ENCODE results near the gene RPS6KA2.

The RPS6KA2 gene

DNA sequence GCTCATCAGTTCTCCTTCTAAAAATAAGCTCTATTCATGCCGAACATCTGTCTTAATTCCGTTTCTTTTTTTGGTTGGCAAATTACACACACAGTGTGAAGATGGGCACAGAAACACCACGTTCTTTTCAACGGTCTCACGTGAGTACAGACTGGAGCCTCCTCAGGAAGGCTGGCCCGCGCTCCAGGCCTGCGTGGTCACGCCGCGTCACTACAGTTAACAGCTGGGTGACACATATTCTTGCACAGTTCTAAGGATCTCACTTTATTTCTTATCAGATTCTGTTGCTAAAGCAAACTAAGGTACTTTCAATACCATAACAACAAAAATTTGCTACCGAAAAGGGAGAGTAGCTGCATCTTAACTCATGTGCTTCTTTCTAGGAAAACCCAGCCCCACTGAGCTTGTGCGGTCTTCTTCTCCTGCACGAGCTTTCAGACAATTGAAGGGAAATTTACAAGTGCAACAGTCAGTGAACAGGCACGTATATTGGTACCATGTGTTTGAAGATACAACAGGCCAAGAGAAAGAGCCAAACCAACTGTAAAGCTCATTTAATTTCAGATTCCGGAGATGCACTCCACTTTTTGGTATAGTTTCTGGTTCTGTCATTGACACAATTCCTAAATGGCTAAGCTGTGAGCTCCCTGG lies 188.7 kb downstream of the RPS6KA2 start:
- no peak for DNase-seq

DNA sequence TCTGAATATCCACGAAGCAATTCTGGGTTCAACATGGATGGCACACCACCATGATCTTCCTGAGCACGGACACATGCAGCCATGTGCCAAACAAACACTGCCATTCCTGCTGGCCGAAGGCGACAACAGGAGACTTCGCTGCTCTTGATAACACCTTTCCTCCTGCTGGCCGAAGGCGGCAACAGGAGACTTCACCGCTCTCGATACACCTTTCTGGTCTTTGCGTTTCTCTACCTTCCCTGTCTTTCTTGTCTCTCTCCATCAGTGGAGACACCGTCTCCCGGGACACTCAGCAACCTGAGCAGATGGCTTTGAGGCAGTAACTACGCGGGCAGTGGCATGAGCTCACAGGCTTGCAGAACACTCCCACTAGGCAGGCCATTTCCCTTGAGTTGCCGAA lies 189.4 kb downstream of the RPS6KA2 start:
- no peak for DNase-seq

DNA sequence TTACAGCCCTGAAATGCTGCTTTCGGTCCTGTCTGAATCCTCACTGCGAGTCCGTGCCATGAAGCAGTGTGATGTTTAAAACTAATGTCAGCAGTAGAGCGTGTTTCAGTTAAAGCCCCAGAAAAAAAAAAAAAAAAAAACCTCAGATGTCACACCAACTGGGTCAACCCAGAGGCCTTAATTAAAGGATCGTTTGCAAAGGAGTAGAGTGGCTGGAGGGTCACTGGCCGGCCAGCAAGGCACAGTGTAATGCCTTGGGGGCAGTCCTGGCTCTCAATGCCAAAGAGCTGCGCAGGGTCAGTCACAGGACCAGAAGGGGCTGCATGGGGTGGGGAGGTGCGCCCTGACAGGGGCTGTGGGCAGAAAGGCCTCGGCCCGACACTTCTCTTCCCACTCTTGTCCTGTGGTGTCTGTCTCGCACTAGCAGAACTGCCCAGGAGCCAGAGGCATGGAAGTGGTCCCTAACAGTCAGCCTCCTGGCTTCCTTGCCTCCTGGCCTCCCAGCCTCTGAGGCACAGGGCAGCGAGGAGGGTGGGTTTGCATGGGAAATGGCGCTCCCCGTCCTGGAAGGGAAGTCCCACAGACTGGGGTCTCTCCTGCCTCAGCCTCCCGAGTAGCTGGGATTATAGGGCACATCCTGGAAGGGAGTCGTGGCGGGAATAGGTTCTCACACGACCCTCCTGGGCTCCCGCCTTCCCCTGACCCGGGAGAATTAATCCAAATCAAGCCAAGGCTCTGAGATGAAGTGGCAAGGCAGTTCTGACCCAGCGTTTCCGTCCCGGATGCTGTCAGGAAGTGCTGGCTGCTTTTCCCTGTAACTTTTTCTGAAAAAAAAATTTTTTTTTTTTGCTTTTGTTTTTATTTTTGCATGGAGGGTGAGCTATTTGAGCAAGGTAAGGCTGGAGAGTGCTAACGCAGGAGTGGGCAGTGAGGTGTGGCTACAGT lies 190.6 kb downstream of the RPS6KA2 start:
- DNase-seq, result no peak

DNA sequence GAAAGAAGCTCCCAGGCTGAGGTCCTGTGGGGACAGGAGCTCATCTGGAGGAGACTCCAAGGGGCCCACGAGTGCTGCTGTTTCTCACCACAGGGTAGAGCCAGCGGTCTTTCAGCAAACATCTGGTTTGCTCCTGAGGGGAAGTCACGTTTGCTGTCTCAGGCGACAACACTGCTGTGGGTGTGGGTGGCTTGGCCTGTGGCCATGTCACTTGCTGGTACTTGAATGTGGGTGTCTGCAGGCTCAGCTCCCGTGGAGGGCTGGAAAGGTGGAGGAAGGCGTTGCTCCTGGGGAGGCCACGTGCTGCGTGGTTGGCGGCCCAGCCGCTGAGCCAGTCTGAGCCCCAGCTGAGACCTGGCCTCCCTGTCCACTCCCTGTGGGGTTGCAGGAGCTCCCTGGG lies 191.5 kb downstream of the RPS6KA2 start:
- peak; percentile 7 to 42 for DNase-seq

DNA sequence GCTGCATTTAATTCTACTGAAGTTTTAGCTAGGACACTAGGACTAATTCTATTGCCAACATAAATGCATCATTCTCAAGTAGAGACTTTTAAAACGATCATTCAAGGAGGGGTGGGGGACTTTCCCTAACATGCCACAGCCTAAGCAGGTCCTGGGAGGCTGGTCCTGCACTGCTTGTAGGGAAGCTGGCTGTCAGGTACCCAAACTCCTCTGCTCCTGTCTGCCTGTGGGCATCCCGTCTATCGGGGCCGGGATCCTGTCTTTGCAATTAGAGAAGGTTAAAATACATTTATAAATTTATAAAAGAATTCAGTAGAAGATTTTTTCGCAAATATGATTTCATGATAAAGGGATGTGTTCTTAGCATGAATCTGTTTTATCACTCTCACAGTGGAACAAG lies 192.7 kb downstream of the RPS6KA2 start:
- DNase-seq, result no peak

DNA sequence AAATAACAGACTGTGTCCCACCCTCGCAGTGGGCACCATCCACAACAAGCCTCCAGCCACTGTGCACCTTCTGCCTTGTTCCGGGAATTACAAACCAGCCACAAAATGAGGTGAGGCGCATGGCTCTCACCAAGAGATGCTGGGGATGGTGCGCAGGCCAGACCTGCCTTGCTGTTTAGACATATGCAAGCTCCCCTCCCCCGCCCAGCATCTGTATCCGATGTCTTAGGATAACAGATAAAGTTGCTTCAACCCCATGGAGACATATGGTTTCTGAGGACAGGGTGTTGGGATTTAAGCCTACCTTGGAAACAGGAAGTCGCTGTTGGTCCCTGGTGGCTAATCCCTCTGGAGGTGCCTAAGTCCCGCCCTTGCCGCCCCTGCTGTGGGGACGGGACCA lies 194.0 kb downstream of the RPS6KA2 start:
- DNase-seq, result no peak

DNA sequence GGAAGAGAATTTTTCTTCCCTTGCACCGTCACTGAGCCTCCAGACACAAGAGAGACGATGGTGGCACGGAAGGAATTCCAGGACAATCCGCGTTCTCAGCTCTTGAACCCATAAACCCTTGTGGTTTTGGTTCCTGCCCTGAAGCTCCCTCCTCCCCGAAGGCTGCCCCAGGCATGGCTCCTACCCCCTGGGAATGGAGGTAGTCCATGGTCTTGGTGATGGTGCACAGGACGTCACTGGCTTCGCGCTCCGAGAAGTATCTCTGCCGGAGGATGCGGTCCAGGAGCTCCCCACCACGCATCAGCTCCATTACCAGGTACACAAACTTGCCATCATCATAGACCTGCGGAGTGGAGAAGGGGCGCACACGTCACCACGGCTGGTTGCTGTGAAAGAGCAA lies 196.8 kb downstream of the RPS6KA2 start:
- no peak for DNase-seq

DNA sequence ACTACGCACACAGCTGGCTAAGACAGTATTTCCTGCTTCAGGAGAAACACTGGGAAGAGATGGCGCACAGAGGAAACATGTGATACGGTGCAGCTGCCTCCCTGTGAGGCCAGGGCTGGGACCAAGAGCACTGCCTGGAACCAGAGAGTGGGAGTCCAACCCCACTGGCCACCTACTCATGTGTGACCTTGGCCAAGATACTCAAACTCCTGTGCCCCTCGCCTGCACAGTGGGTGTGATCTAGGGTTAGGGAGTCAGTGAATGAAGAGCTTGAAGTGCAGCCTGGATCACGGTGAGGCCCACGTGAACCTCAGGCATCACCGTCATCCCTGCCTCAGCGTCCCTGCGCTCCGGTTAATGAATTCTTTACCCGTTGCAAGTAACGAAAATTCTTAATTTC lies 202.6 kb downstream of the RPS6KA2 start:
- DNase-seq, result no peak

DNA sequence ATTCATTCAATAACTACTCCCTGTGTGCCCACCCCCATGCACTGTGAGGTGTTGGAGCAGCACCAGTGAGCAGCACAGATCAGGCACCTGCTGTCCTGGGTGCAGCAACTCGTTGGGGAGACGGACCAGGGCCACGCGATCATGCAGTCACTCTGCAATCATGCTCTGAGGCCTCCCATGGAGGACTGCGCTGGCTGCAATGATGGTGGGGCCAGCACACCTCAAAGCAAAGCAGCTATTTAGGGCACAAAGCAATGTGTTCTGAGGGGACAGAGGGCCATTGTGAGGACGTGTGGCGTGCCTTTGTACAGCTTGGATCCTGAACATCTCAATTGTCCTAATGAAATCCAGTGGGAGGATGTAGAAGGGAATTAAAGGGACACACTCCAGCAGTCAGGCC lies 203.3 kb downstream of the RPS6KA2 start:
- no peak for DNase-seq

DNA sequence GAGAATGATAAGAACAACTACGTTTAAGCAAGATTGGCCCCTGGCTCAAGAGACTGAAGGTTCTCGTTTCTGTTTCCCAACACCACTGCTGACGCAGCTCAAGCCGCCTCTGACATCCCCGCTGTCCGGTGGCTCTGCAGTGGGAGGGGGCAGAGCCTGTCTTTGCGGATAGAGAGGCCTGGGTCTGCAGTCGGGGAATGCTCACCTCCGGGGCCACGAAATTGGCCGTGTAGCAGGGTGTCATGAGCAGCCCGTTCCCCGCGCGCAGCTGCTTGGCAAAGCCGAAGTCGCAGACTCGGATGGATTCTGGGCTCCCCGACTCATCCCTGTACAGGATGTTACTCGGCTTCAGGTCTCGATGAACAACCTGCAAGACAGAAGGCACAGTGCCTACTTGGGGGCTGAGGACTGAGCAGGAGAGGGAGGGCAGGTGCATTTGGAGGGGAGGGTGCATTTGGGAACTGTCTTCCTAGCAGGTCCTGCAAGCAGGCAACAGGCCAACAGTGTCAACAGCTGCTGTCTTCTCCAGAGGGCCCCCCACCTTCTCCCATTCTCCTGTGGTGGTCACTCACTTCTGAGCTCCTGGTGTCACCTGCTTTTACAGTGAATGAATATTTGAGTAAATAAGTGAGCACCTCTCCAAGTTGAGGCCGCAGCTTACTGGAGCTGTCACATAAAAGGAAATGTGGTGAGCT lies 203.9 kb downstream of the RPS6KA2 start:
- DNase-seq, result no peak

DNA sequence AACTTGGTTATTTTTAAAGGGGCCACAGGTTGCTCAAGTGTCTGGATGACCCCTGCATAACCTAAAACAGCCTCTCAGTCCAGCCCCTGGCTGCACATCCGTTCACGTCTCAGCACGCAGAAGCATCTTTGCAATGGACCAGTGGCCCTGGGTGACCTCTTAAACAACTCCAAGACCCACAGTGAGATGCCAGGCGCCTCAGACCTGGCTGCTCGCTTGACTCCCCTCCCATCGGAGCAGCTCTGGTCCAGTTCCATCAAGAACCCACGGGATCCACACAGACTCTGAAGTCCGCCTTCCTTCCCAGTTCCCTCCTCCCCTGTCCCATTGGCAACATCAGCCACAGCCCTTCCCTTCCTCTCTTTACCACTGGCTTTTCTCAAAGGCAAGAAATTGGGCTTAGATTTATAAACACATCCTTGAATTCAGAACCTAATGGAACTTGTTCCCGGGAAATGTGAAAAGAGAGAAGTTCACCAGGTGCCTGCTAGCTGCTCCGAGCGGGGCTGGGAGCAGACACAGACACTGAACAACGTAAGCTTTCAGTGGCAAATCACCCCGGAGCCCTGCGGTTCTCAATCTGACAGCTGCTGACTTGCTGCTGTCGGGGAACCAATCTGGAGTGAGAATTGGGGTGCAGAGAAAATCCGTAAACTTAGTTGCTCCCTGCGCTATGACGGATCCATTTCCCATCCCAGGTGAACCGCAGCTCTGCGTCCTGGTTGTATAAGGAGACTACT lies 204.7 kb downstream of the RPS6KA2 start:
- DNase-seq, result no peak

DNA sequence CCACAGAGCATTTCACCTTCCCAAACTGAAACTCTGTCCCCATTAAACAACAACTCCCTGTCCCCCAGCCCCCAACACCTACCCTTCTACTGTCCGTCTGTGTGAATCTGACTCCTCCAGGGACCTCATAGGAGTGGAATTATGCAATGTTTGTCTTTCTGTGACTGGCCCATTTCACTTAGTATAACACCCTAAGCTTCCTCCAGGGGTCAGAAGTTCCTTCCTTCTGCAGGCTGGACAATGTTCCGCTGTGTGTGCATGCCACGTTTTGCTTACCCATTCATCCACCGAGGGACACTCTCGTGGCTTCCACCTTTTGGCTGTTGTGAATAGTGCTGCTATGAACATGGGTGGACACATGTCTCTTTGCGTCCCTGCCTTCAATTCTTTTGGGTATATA lies 206.7 kb downstream of the RPS6KA2 start:
- DNase-seq, result peak; percentile 12 to 34

DNA sequence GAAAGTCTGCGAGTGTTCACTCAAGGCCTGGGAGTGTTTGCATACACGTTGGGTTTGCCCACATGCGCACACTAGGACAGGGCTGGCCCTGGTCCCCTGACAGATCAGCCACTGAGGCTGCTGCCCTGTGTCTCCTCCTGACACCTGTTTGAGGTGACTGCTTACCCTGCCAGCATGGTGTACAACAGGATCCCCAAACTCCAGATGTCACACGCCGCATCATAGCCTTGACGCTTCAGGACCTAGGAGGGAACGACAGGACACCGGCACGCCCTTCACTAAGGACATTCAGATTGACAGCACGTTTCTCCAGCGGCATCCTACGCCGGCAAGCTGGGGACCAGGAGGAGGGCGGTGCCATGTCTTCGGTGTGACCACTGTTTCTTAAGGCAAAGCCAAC lies 207.3 kb downstream of the RPS6KA2 start:
- DNase-seq, result no peak

DNA sequence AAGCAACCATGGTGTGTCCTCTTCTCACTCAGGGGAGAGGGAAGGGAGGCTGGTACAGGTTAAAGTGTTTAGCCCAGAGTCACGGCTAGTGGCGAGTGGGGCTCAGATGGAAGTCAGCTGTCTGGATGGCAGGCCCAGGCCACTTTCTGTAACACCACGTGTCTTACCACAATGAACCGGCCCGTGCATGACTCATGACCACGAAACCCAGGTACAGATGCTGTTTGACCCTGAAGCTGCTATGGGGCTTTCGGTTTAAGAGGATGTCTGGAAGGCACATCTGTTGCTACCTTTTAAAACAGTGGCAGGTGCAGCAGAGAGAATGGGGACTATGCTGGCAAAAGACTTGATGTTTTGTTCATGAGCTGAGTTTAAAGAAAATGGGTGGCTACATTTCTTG lies 207.8 kb downstream of the RPS6KA2 start:
- no peak for DNase-seq

DNA sequence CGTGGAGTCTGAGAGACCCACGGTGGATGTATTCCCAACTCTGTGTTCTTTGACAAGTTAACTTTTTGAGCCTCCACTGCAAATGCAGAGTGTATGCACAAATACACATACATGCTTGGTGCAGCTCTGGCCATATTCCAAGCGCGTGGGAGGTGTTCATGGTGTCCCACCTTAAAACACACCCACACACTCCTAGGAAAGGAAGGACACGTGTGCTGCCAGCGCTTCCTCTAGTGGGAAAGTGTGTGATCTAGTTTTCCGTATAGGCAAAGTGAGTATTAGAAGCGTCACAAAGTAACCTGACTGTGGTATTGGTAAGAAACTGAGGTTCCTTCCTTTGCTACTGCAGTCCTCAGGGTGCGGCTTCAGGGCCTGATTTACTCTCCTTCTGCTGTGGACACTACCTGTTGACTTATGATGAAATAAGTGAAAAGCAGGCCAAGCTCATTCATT lies 208.3 kb downstream of the RPS6KA2 start:
- DNase-seq, result no peak

DNA sequence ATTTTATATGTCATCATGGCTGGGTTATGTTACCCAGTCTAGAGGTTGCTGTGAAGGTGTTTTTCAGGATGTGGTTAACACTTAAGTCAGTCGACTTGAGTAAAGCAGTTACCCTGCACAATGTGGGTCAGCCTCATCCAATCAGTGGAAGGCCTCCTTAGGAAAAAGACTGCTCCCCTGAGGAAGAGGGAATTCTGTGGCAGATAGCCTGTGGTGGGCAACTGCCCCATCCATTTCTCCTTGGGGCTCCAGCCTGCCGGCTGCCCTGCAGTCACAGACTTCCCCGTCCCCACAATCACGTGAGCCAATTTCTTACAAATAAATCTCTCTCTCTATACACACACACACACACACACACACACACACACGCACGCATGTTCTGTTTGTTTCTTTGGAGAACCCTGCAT lies 209.8 kb downstream of the RPS6KA2 start:
- no peak for DNase-seq

DNA sequence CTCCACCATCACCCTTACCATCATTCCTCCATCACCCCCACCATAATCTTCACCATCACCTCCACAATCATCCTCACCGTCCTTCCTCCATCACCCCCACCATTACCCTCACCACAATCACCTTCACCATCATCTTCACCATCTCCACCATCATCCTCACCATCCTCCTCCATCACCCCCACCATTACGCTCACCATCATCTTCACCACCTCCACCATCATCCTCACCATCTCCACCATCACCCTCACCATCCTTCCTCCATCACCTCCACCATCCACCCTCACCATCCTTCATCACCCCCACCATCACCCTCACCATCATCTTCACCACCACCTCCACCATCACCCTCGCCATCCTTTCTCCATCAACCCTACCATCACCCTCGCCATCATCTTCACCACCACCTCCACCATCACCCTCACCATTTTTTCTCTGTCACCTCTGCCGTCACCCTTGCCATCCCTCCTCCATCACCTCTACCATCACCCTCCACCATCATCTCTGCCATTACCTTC lies 211.2 kb downstream of the RPS6KA2 start:
- no peak for DNase-seq

DNA sequence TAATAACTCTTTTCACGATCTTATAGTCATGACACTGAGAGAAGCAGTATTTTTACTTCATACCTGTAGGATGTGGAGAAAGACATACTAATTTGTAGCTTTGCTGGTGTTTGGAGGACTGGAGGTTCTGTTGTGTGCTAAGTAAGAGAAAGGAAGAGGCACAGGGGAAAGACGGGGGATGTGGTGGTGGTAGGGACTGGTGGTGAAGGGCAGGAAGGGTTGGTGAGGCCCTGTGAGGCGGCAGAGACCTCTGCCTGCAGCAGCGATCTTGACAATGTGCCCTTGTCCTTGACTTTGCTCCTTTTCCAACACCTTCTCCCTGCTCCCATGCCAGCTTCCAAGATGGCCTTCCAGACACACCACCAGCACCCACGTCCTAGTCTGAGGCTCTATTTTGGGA lies 211.7 kb downstream of the RPS6KA2 start:
- no peak for DNase-seq

DNA sequence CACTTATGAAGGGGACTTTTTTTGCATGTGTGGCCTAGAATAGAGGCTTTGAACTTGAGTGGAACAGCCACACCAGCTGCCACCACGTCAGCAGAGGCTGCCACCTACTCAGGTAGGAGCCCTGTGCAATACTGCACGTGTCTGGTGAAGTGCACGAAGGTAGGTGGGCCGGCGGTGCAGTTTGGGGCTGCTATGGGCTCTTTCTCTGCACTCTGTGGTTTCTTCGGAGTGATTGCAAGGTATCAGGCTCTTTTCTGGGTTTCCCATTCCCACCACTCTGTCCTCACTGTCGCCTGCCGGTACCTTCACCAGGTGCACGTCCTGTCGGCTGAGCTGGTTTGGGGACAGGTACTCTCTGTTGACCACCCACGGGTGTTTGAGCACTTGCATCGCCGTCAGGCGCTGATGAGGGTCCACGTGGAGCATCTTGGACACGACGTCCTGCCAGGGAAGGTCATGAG lies 213.5 kb downstream of the RPS6KA2 start:
- no peak for DNase-seq

DNA sequence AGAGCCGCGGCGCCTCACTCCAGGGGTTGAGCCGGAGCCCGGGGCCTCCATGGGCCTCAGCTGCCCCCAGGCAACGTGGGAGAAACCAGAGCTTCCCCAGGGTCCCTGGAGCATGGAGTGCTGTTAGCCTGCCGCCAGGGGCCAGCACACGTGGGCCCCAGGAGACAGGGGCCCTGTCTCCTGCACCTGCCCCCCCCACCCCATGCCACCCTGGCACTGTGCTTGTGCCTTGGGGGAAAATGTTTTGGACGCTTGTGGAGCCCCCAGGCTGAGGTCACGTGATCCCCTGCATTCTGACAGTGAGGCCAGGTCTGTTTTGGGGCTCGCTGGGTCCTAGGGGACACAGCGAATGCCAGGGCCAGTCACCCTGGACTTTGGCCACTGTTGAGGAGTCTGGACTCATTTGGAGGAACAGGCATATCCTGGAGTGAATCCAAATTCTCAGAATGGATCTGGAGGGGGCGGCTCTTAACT lies 214.1 kb downstream of the RPS6KA2 start:
- no peak for DNase-seq

DNA sequence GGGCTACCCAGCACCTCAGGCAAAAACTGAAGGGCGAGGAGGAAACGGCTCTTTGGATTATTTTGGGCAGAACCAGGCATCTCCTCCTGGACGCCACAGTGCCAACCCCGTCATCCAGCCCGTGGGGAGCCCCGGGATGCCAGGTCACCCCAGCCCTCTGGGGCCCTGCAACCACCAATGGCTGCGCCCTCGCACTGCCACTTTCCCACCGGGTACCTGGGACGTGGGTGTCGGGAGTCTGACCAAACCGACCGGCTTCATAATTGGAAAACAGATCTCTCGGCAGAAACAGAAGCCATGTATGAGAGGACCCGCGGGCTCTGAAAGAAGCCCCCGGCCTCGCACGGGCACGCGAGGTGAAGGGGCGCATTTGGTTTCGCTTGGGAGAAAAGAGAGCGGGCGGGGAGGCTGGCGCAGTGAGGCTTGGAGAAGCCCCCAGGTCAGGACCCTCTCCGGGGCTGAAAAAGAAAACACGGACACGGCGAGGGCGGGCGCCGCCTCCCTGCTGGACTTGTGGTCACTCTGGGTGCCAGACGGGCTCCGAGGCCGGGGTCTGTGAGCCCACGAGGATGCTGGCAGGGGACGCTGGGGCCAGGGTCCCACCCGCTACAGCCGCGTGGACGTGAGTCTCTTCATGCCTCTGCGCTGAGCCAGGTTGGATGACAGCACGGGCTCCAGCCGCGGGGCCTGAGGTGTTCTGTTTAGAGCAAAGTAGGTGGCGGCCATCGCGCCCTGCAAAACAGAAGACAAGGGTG lies 214.7 kb downstream of the RPS6KA2 start:
- no peak for DNase-seq

DNA sequence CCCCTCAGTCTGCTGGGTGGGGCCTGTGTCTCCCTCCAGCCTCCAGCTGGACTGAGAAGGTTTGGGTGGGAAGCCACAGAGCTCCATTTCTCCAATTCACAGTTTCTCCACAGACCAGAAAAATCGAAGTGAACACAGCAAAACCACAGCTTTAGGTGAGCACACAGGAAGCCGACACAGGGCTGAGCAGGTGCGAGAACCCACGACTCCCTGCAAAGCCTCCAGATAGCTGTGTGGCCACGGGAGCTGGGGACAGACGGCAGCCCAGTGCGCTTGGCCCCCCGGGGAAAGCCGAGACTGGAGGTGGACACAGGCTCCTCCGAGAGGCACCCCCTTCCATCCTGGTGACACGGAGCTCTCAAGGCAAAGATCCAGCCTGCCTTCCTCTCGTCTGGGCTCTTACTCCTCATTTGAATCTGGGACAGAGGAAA lies 215.3 kb downstream of the RPS6KA2 start:
- no peak for DNase-seq
